Gastroesophageal sphincter (tissue), 3 donors: ENCODE results near the gene ALK.

Experiments
- POLR2A ChIP-seq, 2 donors: fragments of 450-650 bp; IDR thresholded peaks; one replicate each; pipeline ENCODE4 v1.6.1; 2017; ENCODE audit warnings: antibody characterized with exemption in 2 of 2, mild to moderate bottlenecking in 2 of 2, moderate library complexity in 1 of 2
- POLR2AphosphoS5 ChIP-seq: sonication (generic); formaldehyde crosslinking; IDR thresholded peaks from one replicate; pipeline ENCODE4 v1.6.1; 2017; ENCODE audit warnings: antibody characterized with exemption
- TF ChIP-seq, protein P1 (sequence below), 4 experiments: fragments of 200-600 bp in 2 of 4; fragments of 450-650 bp in 2 of 4; sonication (generic) in 1 of 4; IDR thresholded peaks; one replicate each; pipeline ENCODE4 v1.5.1; 2017 to 2019; ENCODE audit warnings: antibody characterized with exemption in 4 of 4, mild to moderate bottlenecking in 2 of 4, moderate library complexity in 2 of 4

- no peak for TF ChIP-seq POLR2A (IDR thresholded peaks at IDR 0.05)
- TF ChIP-seq, protein P1, sequence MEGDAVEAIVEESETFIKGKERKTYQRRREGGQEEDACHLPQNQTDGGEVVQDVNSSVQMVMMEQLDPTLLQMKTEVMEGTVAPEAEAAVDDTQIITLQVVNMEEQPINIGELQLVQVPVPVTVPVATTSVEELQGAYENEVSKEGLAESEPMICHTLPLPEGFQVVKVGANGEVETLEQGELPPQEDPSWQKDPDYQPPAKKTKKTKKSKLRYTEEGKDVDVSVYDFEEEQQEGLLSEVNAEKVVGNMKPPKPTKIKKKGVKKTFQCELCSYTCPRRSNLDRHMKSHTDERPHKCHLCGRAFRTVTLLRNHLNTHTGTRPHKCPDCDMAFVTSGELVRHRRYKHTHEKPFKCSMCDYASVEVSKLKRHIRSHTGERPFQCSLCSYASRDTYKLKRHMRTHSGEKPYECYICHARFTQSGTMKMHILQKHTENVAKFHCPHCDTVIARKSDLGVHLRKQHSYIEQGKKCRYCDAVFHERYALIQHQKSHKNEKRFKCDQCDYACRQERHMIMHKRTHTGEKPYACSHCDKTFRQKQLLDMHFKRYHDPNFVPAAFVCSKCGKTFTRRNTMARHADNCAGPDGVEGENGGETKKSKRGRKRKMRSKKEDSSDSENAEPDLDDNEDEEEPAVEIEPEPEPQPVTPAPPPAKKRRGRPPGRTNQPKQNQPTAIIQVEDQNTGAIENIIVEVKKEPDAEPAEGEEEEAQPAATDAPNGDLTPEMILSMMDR (IDR thresholded peaks at IDR 0.05): no peak
- no peak for TF ChIP-seq POLR2AphosphoS5
Observed at GRCh38 chr2:29398384-29399237, 522.8 kb downstream of the ALK start.
